GM23248 (cell line): ENCODE results near the gene FAM241B. TPM values are rescaled to one million over a fixed set of nuclear protein-coding genes. Genes with fewer than 3 reads are reported as not detected.

Experiments
- DNase-seq: peaks from one replicate; pipeline ENCODE4 v3.0.0-alpha.2; 2015
- H2AFZ ChIP-seq: fragments of 200-600 bp; sonication (generic); 2 replicates; pipeline ENCODE4 v1.6.1; 2016; ENCODE audit warnings: antibody characterized with exemption
- H3F3A ChIP-seq: fragments of 200-600 bp; sonication (generic); 2 replicates; pipeline ENCODE4 v1.6.1; 2016; ENCODE audit warnings: mild to moderate bottlenecking, antibody characterized with exemption, mixed run types; ENCODE audit not compliant: insufficient read depth
- H3K27ac ChIP-seq: fragments of 200-600 bp; sonication (generic); 2 replicates; pipeline ENCODE4 v1.5.1; 2016; ENCODE audit warnings: mild to moderate bottlenecking
- H3K27me3 ChIP-seq: fragments of 200-600 bp; sonication (generic); replicated peaks from 2 replicates; pipeline ENCODE4 v1.6.1; 2016; ENCODE audit warnings: mild to moderate bottlenecking; ENCODE audit not compliant: insufficient read depth
- H3K36me3 ChIP-seq: fragments of 200-600 bp; sonication (generic); 2 replicates; pipeline ENCODE4 v1.6.1; 2016; ENCODE audit warnings: low read depth, mild to moderate bottlenecking
- H3K4me1 ChIP-seq: fragments of 200-600 bp; sonication (generic); 2 replicates; pipeline ENCODE4 v1.6.1; 2016; ENCODE audit warnings: mild to moderate bottlenecking; ENCODE audit not compliant: insufficient read depth
- H3K4me2 ChIP-seq: fragments of 200-600 bp; sonication (generic); one replicate; pipeline ENCODE4 v1.6.1; 2016; ENCODE audit warnings: mild to moderate bottlenecking; ENCODE audit not compliant: unreplicated experiment
- H3K4me3 ChIP-seq: fragments of 200-600 bp; sonication (generic); 2 replicates; pipeline ENCODE4 v1.5.1; 2016; ENCODE audit warnings: mild to moderate bottlenecking
- H3K79me2 ChIP-seq: fragments of 200-600 bp; sonication (generic); 2 replicates; pipeline ENCODE4 v1.6.1; 2016; ENCODE audit warnings: mild to moderate bottlenecking; ENCODE audit not compliant: insufficient read depth
- H3K9ac ChIP-seq: fragments of 200-600 bp; sonication (generic); 2 replicates; pipeline ENCODE4 v1.6.1; 2016; ENCODE audit warnings: mild to moderate bottlenecking
- H3K9me2 ChIP-seq: fragments of 200-600 bp; sonication (generic); 2 replicates; pipeline ENCODE4 v1.6.1; 2016; ENCODE audit warnings: mixed run types, mild to moderate bottlenecking, moderate library complexity; ENCODE audit not compliant: insufficient read depth
- H3K9me3 ChIP-seq: fragments of 200-600 bp; sonication (generic); one replicate; pipeline ENCODE4 v1.6.1; 2017; ENCODE audit warnings: low read depth
- H4K20me1 ChIP-seq: fragments of 200-600 bp; sonication (generic); 2 replicates; pipeline ENCODE4 v1.6.0; 2016; ENCODE audit not compliant: insufficient read depth
- EZH2 ChIP-seq: fragments of 200-600 bp; sonication (generic); IDR thresholded peaks from 2 replicates; pipeline ENCODE4 v1.6.1; 2018; ENCODE audit warnings: antibody characterized with exemption, mild to moderate bottlenecking; ENCODE audit not compliant: insufficient read depth, poor library complexity, severe bottlenecking
- EZH2phosphoT487 ChIP-seq: fragments of 200-600 bp; sonication (generic); IDR thresholded peaks from 2 replicates; pipeline ENCODE4 v1.6.1; 2018; ENCODE audit warnings: antibody characterized with exemption, moderate library complexity, mild to moderate bottlenecking, low read depth; ENCODE audit not compliant: insufficient read depth
- WGBS, 2 experiments: methylation state at CpG; one replicate each; pipeline ENCODE4 v1.1.6; 2015 to 2017; ENCODE audit warnings: low lambda C conversion rate in 2 of 2, low coverage in 1 of 2; ENCODE audit errors: missing lambda C conversion rate in 2 of 2; 5-methylcytosine and 5-hydroxymethylcytosine counted together
- in situ Hi-C: fragments of 300-500 bp; cut with MboI; formaldehyde crosslinking; loops from 2 replicates; pipeline ENCODE4 v1.15.0; 2020
- polyA plus RNA-seq: library from polyadenylated mRNA; unstranded; fragments of >200 nt; fragmentation: Nextera tagmentation; extraction: Ambion mirVana; gene quantifications from 2 replicates; pipeline ENCODE4 v1.2.1, GENCODE V29; 2016
- total RNA-seq: library from RNA; depleted of rRNA; stranded (reverse); fragments of >200 nt; shearing (Covaris generic); gene quantifications from 2 replicates; pipeline ENCODE4 v1.2.3, GENCODE V29; 2014

The FAM241B gene
- total and polyA plus RNA-seq, 2 experiments from 2014 or later = 0.18 TPM; not detected in 1

DNA sequence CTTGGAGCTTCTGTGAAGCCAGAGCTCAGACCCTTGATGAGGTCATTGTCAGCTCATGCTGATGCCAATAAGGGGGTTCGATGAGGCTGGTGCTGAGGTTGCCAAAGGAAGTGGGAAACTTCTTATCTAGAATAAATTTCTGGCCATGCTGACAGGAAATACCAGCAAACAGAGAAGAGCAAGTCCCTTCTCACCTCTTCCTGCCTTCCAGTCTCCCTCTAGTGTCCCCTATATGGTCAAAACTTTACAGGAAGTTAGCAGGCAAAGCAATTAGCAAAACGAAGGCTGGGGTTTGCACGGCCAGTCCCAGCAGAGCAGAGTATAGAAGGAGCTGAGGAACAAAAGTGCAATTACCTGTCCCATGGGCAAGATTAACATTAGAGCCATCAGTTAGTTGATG is 41.7 kb upstream of the FAM241B start:
- no peak overlapping the region for H3K4me3 ChIP-seq
- H3K4me2 ChIP-seq = no peak overlapping the region
- no peaks in the 10 kb centered on the region for H3F3A ChIP-seq
- 2 to 5% methylated on average over 3 of the region's 3 CpGs for WGBS, 2 experiments
- H3K9me2 ChIP-seq = no peaks in the 10 kb centered on the region
- no peak overlapping the region for H2AFZ ChIP-seq
- no peaks in the 10 kb centered on the region for H4K20me1 ChIP-seq
- in situ Hi-C loops = no loop called here
- no peak for DNase-seq
- no peaks in the 10 kb centered on the region for H3K79me2 ChIP-seq
- peaks cover 5% of the 10 kb centered on the region; the same call in 1 of the 2 replicates for H3K27me3 ChIP-seq
- no peaks in the 10 kb centered on the region for H3K9me3 ChIP-seq
- H3K4me1 ChIP-seq = no peaks in the 10 kb centered on the region
- TF ChIP-seq EZH2phosphoT487 (no peak), EZH2 (no peak)
- no peak overlapping the region for H3K9ac ChIP-seq
- no peaks in the 10 kb centered on the region for H3K36me3 ChIP-seq
- no peak overlapping the region for H3K27ac ChIP-seq

DNA sequence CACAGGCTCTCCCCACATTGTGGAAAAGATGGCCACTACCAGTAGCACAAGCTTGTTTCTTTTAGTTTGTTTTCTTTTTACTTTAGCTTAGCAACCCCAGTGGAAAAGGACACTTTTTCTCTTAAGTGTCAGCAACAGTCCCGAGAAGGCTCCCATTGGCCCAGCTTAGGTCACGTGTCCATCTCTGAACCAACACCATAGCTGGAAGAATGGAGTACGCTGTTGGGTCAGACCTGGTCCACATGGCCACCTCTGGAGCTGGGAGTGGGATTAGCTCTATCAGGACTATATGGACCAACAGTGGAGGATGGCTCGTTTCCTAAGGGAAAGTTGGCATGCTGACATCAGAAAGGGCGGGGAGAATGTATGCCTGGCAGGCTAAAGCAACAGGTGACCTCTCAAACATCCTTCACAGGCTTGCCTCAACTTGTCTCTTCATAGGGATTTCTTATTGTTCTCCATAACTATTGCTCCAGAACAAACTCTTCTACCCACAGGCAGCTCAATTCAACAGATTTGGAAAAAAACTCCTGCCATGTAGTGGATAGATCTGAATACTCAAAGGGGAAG is 29.2 kb upstream of the FAM241B start:
- H4K20me1 ChIP-seq = no peaks in the 10 kb centered on the region
- no peak overlapping the region for H3K4me3 ChIP-seq
- no peaks in the 10 kb centered on the region for H3K9me3 ChIP-seq
- DNase-seq = no peak
- H3K79me2 ChIP-seq = no peaks in the 10 kb centered on the region
- H3K27ac ChIP-seq = no peak overlapping the region
- H2AFZ ChIP-seq = no peak overlapping the region
- no peaks in the 10 kb centered on the region for H3K36me3 ChIP-seq
- in situ Hi-C loops = no loop called here
- no peaks in the 10 kb centered on the region for H3F3A ChIP-seq
- H3K4me1 ChIP-seq = no peaks in the 10 kb centered on the region
- no peak for TF ChIP-seq EZH2
- TF ChIP-seq EZH2phosphoT487 = no peak
- peaks cover 30% of the 10 kb centered on the region for H3K27me3 ChIP-seq
- no peaks in the 10 kb centered on the region for H3K9me2 ChIP-seq
- no peak overlapping the region for H3K9ac ChIP-seq
- H3K4me2 ChIP-seq = no peak overlapping the region
- WGBS, 2 experiments = 20 to 22% methylated on average over 5 of the region's 5 CpGs

DNA sequence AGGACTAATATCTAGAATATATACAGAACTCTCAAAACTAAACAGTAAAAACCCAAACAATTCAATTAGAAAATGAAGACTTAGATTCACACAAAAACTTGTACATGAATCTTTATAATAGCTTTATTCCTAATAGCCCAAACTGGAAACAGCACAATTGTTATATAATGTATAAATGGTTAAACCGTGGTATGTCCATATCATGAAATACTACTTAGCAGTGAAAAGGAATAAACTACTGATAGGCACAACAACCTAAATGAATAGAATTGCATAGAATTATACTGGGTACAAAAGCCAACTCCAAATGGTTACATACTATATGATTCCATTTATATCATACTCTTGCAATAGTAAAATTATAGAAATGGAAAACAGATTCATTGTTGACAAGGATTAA is 21.0 kb upstream of the FAM241B start:
- Histone ChIP-seq H4K20me1 (no peaks in the 10 kb centered on the region), H3K27ac (no peak overlapping the region), H3K36me3 (no peaks in the 10 kb centered on the region), H3K79me2 (no peaks in the 10 kb centered on the region), H3K9me2 (no peaks in the 10 kb centered on the region), H3K4me1 (no peaks in the 10 kb centered on the region), H3K4me2 (no peak overlapping the region), H3K4me3 (no peak overlapping the region), H2AFZ (no peak overlapping the region), H3K27me3 (peaks cover 18% of the 10 kb centered on the region), H3F3A (no peaks in the 10 kb centered on the region), H3K9ac (no peak overlapping the region), H3K9me3 (no peaks in the 10 kb centered on the region)
- DNase-seq = no peak
- WGBS, 2 experiments = 47 to 55% methylated on average over 1 of the region's 1 CpG
- no peak for TF ChIP-seq EZH2
- in situ Hi-C loops = no loop called here

DNA sequence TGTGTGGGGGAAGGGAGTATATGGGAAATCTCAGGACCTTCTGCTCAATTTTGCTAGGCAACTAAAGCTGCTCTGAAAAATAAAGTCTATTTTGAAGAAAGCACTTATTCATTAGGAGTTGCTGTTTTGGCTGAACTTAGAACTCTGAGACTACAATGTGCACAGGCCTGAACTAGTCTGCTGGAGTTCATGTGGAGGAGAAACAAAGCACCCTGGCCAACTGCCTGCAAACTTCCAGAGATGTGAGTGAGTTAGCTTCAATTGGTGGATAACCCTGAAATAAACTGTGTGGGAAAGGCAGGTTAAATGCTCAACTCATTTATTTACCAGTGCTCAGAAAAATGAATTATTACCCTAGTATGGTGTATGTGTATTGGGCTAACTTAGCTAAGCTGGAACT is 17.3 kb upstream of the FAM241B start:
- Histone ChIP-seq H3K4me1 (no peaks in the 10 kb centered on the region), H3K79me2 (no peaks in the 10 kb centered on the region), H3K9me3 (no peaks in the 10 kb centered on the region), H3K27me3 (peaks cover 25% of the 10 kb centered on the region), H3K4me2 (no peak overlapping the region), H3K4me3 (no peak overlapping the region), H2AFZ (no peak overlapping the region), H4K20me1 (no peaks in the 10 kb centered on the region), H3K36me3 (no peaks in the 10 kb centered on the region), H3K9me2 (no peaks in the 10 kb centered on the region), H3K27ac (no peak overlapping the region), H3K9ac (no peak overlapping the region), H3F3A (no peaks in the 10 kb centered on the region)
- TF ChIP-seq EZH2 (no peak), EZH2phosphoT487 (no peak)
- DNase-seq = no peak
- in situ Hi-C loops = no loop called here

DNA sequence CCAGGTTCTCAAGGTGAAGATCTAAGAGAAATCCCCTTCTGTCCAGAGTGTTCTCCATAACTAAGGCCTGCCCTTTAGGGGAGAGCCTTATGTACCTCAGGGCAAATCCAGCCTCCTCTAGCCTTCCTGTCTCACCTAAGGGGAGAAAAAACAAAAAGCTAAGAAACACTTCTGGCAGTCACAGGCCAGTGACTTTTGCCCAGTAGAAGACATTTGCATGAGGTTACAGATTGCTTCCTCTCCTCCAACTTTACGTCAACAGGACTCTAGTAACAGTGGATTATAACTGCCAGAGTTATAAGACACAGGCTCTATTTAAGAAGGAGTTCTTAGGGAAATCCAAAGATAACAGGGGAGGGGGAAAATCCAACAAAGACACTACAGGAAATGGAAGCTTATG is 15.9 kb upstream of the FAM241B start:
- Histone ChIP-seq H3K9me2 (no peaks in the 10 kb centered on the region), H3F3A (no peaks in the 10 kb centered on the region), H3K4me3 (no peak overlapping the region), H3K36me3 (no peaks in the 10 kb centered on the region), H3K4me1 (no peaks in the 10 kb centered on the region), H3K4me2 (no peak overlapping the region), H3K27me3 (peaks cover 29% of the 10 kb centered on the region), H3K9ac (no peak overlapping the region), H2AFZ (no peak overlapping the region), H3K9me3 (no peaks in the 10 kb centered on the region), H4K20me1 (no peaks in the 10 kb centered on the region), H3K79me2 (no peaks in the 10 kb centered on the region), H3K27ac (no peak overlapping the region)
- in situ Hi-C loops = no loop called here
- TF ChIP-seq EZH2 (no peak), EZH2phosphoT487 (no peak)
- no peak for DNase-seq
- 12 to 20% methylated on average over 1 of the region's 1 CpG for WGBS, 2 experiments
